ENCODE results near the gene CACNB3. TPM values are rescaled to one million over a fixed set of nuclear protein-coding genes. Genes with fewer than 3 reads are reported as not detected.

Gene CACNB3
- total and polyA plus RNA-seq, 9 of the 15 experiments (the other 6 are each of a cell fraction or from before 2014, with no cell fraction given) = 0.24 to 2.0 (median 1.5) TPM

DNA sequence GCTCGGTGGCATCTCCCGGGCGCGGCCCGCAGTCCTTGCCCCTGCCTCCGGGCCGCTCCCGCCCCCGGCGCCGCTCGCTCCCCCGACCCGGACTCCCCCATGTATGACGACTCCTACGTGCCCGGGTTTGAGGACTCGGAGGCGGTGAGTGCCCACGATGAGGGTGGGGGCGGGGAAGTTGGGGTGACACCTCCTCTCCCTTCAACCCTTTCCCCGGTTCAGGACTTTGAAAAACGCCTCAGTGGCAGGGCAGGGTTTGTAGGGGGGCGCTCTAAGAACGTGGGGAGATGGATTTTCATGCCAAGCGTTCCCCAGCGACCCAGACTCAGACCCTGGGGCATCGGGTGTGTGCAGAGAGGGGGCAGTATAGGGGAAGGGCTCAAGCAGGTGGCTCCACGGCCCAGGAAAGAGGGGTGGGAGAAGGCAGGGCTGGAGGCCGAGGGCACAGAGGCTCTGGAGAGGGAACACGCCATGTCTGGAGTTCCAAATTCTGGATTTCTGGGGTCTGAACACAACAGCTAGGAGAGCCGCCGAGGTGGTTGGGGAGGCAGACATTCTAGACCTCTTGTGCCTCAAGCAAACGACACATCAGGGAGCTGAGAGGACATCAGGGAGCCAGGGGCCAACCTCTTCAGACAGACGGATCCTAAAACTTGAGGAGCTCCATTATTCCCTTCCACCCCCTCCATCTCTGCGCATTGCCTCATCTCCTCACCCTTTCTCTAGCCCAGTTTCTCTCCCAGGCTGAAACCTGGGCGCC, 715 bp downstream of the CACNB3 start:
- Histone ChIP-seq H3K4me2 (ENCODE audit: insufficient read depth, low read length) (no peak overlapping the region), H2AFZ (ENCODE audit: low read depth, low read length) (no peak overlapping the region), H3K9me3 (replicated peaks; ENCODE audit: control insufficient read depth, insufficient read depth, low read depth, low read length) (no peaks in the 10 kb centered on the region), H3K36me3 (ENCODE audit: control insufficient read depth, insufficient read depth, low read length) (no peaks in the 10 kb centered on the region), H3K9me1 (ENCODE audit: control insufficient read depth, insufficient read depth, low read length) (no peaks in the 10 kb centered on the region), H4K20me1 (replicated peaks; ENCODE audit: control insufficient read depth, insufficient read depth, low read length) (peaks cover 9% of the 10 kb centered on the region; the same call in 1 of the 2 replicates), H3K27me3 (ENCODE audit: control insufficient read depth in 2 of 2, insufficient read depth in 2 of 2, low read length in 2 of 2) (peaks cover 18 to 49% of the 10 kb centered on the region in 2 experiments; a peak in 4 of 5 replicates), H3K4me3 (peak overlapping the region; percentile 52), H3K4me1 (replicated peaks in 1 of 2; ENCODE audit: control insufficient read depth in 2 of 2, insufficient read depth in 2 of 2, low read length in 2 of 2) (peaks cover 0 to 35% of the 10 kb centered on the region in 2 experiments; a peak in 3 of 5 replicates), H3K79me2 (ENCODE audit: control insufficient read depth, insufficient read depth, low read length) (no peaks in the 10 kb centered on the region), H3K27ac (ENCODE audit: extremely low read depth, low read depth, low read length) (no peak overlapping the region), H3K9ac (ENCODE audit: insufficient read depth in 1 of 2, low read depth in 2 of 2, low read length in 2 of 2) (peak overlapping the region in 1 of 2 experiments; percentile 81; a peak in 2 of 4 replicates)
- DNase-seq (ENCODE audit: extremely low read depth in 1 of 4, low spot score in 3 of 4) = no peak
- POLR2A ChIA-PET = interaction anchor here (0.7 to 1.5 kb wide), 9 partner anchors 8 to 1082 kb away, joined by 3 to 9 read pairs (median 4); partner anchors contain the start of gene DDX23
- CTCF ChIA-PET (ENCODE audit: low intra/inter-chr PET ratio) = no interaction called here
- no peak for TF ChIP-seq GABPA (tag; conservative IDR thresholded peaks at IDR 0.05; ENCODE audit: low read depth)
- TF ChIP-seq ZNF384 (IDR thresholded peaks at IDR 0.05; ENCODE audit: low read depth, low read length) = no peak
- TF ChIP-seq SMARCA5 (IDR thresholded peaks at IDR 0.05) = no peak
- no peak for TF ChIP-seq TCF3 (CRISPR knock-in tag; IDR thresholded peaks at IDR 0.05)
- TF ChIP-seq FOXA1 (IDR thresholded peaks at IDR 0.05; ENCODE audit: borderline replicate concordance) = no peak
- TF ChIP-seq MYNN (IDR thresholded peaks at IDR 0.05) = no peak
- no peak for TF ChIP-seq MYNN (CRISPR knock-in tag; IDR thresholded peaks at IDR 0.05)
- no peak for TF ChIP-seq FOXP4 (CRISPR knock-in tag; IDR thresholded peaks at IDR 0.05; ENCODE audit: borderline replicate concordance)
- TF ChIP-seq HMG20A (CRISPR knock-in tag; conservative IDR thresholded peaks at IDR 0.05) = no peak
- no peak for TF ChIP-seq EHMT2 (IDR thresholded peaks at IDR 0.05)
- no peak for TF ChIP-seq ZNF274 (IDR thresholded peaks at IDR 0.05; ENCODE audit: borderline replicate concordance, low read depth, low read length)
- no peak for TF ChIP-seq FIP1L1 (IDR thresholded peaks at IDR 0.05; ENCODE audit: low read depth, low read length, poor library complexity, severe bottlenecking)
- TF ChIP-seq, protein P1, sequence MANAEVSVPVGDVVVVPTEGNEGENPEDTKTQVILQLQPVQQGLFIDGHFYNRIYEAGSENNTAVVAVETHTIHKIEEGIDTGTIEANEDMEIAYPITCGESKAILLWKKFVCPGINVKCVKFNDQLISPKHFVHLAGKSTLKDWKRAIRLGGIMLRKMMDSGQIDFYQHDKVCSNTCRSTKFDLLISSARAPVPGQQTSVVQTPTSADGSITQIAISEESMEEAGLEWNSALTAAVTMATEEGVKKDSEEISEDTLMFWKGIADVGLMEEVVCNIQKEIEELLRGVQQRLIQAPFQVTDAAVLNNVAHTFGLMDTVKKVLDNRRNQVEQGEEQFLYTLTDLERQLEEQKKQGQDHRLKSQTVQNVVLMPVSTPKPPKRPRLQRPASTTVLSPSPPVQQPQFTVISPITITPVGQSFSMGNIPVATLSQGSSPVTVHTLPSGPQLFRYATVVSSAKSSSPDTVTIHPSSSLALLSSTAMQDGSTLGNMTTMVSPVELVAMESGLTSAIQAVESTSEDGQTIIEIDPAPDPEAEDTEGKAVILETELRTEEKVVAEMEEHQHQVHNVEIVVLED (CRISPR knock-in tag; IDR thresholded peaks at IDR 0.05) = no peak
- no peak for TF ChIP-seq PYGO2 (tag; IDR thresholded peaks at IDR 0.05)
- TF ChIP-seq BRD9 (IDR thresholded peaks at IDR 0.05; ENCODE audit: low read depth, partially characterized antibody) = no peak
- no peak for TF ChIP-seq TAF15 (IDR thresholded peaks at IDR 0.05; ENCODE audit: low read depth, low read length)
- ATAC-seq = no peak
- 15% methylated on average over 21 of the region's 37 CpGs for WGBS (ENCODE audit: insufficient coverage, low coverage, missing lambda C conversion rate)
- intact Hi-C loops (cut with micrococcal nuclease) (no loop called here), in situ Hi-C loops (cut with MboI) (no loop called here)
- FAIRE-seq = no peak
- no TSS peak for BruUV-seq (replicated peaks)
